GM12873 (cell line): ENCODE results near the gene OSM.

Experiments used
- TF ChIP-seq, protein P1 (sequence below): IDR thresholded peaks from 2 replicates; pipeline ENCODE4 v1.5.1; 2012; ENCODE audit warnings: low read depth, mild to moderate bottlenecking, moderate library complexity, low read length, control low read depth; ENCODE audit not compliant: insufficient read depth; ENCODE audit errors: missing control alignments

The OSM gene

DNA sequence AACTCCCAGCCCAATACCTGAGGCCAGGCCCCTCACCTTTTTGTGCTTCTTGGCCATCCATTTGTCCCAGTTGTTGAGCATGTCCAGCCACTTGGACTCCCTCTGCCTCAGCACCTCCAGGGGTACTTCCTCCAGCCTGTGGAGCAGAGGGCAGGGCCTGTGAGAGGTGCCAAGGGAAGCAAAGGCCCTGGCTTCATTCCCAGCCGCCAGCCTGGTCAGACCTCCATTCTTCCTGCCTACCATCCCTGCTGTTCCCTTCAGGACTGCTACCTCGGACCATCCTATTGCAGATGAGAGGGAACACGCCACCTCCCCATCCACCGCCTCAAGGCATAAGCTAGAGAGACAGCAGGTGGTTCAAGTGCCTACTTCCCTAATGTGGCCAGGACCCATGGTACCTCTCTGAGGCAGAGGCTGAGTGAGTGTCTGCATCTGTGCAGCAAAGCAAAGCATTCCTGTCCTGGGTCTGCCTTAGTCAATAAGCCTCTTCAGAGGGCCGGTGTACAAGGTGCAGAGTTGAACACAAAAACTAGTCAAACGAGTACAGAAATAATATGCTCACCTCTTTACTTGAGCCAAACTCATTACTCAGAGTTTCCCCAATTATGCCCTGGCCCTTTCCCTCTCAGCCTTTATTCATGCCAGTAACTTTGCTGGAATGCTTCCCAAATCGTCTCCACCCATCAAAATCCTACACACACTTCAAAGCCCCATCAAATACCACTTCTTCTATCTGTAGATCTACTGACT lies 38.0 kb upstream of the OSM start:
- TF ChIP-seq, protein P1, sequence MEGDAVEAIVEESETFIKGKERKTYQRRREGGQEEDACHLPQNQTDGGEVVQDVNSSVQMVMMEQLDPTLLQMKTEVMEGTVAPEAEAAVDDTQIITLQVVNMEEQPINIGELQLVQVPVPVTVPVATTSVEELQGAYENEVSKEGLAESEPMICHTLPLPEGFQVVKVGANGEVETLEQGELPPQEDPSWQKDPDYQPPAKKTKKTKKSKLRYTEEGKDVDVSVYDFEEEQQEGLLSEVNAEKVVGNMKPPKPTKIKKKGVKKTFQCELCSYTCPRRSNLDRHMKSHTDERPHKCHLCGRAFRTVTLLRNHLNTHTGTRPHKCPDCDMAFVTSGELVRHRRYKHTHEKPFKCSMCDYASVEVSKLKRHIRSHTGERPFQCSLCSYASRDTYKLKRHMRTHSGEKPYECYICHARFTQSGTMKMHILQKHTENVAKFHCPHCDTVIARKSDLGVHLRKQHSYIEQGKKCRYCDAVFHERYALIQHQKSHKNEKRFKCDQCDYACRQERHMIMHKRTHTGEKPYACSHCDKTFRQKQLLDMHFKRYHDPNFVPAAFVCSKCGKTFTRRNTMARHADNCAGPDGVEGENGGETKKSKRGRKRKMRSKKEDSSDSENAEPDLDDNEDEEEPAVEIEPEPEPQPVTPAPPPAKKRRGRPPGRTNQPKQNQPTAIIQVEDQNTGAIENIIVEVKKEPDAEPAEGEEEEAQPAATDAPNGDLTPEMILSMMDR = no peak

DNA sequence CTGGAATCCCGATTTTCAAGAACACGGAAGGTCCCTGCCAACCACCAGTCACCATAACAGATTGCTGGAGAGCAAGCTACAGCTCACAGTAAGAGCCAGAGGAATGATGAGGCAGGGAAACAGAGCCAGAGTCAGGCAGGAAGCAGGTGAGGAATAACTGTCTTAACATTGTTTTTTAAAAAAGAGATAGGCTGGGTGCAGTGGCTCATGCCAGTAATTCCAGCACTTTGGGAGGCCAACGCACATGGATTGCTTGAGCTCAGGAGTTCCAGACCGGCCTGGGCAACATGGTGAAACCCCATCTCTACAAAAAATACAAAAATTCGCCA lies 36.1 kb upstream of the OSM start:
- TF ChIP-seq, protein P1 = no peak

DNA sequence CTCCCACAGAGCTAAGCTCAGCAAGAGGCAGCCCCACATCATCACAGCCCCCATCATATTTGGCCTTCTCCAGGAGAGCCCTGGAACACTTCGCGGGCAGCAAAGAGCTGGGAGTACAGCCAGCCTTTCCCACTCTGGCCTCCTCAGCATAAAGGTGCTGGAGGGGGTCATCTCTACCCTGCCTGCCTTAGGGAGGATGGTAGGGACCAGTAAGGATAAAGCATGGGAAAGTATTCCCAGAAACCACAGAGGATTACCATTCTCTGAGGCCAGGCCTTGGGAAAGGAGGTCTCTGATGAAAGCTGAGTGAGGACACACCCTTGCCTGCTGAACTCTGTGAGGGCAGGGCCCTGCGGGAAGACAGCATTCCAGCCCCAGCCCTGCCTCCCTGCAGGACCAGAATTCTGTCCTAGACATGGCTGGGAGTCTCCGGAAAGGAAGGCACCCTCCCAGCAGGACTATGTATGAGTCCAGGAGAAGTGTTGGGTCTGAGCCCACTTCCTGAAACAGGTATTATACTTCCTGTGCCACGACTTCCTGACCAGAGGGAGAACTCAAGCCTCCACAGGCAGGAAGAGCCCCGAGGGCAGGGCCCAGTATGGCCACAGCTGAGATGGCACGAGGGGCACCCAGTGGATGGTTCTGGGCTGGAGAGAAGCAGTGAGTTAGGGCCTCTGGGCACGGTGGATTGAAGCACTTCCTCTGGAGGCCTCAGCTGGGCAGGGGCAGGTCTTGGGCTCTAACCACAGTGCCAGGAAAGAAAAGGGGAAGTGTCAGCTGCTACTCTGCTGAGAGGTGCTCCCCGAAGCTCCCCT lies 35.6 kb upstream of the OSM start:
- TF ChIP-seq, protein P1 = no peak

DNA sequence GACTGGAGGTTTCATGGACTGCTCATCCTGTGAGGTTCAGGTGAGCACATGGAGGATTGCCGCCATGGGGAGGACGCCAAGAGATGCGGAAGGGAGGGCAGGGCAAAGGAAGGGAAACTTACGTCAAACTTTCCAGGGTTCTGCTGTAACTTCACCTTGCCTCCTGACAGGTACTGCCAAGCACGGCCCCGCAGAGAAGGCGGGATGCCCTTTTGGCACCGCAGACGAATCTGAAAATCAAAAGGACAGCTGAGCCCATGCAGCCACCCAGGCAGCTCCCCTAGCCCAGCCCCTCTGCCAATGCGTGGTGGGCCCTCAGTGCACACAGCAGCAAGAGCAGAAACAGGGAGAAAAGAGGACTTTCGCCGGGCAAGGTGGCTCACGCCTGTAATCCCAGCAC lies 32.7 kb upstream of the OSM start:
- TF ChIP-seq, protein P1 = no peak

DNA sequence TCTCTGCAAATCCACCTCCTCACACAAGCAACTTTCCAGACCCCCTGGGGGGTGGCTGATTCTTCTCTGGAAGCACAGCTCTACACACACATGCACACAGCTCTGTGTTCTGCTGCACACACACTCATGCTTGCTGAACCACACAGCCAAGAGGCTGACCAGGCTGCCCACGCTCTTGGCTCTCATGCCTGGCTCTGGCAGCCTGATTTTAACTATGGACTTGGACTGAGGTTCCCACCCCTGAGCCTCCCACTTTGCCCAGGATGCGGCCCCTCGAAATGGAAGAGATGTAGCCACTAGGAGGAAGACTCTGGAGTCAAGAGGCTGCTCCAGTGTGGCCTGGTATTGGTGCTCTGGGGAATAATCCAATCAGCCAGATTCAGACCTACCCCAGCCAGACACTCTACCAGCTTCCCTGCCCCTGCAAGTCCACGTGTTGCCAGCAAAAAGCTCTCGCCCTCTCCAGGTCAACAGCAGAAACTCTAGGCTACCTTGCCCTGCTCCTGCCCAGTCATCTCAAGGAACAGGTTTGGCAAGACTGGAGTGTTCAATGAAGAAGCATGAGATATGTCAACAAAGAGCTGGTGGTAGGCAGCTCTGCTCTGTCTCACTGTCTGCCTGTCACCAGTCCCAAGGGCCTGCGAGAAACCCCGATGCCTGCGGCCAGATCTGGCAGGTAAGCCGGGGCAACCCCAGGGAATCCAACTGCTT lies 31.5 kb upstream of the OSM start:
- TF ChIP-seq, protein P1 = no peak

DNA sequence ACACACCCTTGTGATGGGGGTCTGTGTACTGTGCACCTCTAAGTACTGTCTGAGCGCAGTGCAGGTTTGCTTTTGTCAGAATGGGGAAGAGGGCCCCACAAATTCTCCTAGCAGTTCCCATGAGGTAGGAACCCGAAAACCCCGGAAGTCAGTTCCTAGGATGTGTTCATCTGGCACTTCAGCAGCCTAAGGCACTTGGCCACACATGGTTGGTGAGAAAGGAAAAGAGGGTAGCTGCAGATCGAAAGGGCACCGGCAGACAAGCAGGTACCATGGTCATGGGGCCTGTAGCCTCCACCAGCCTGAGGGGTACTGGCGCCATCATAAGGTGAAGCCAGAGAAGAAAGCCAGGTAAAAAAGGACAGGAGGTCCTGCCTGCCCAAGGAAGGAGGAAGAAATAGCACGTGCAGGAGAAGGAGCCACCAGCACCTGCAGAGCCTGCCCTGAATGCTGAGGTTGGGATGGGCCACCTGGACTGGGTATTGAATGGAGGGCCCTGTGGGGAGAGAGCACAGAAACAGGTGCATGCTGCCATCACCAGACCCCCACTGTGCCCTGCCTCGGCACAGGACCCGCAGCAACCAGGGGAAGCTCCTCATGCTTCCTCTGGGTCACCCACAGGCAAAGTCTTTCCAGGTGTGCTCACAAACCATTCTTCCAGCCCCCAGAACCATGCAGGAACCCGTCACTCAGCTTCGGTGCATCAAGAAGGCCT lies 30.8 kb upstream of the OSM start:
- TF ChIP-seq, protein P1 = no peak
